Upper lobe of right lung (tissue), 1 donor: ENCODE measurements around the gene MAP3K20. TPM values are rescaled to one million over a fixed set of nuclear protein-coding genes. Genes with fewer than 3 reads are reported as not detected.

Experiments used
- ATAC-seq: fragments of 200-7000 bp; cut with Tn5 transposase; one replicate; pipeline ENCODE4 v1.9.1; 2020; ENCODE audit warnings: mild to moderate bottlenecking, moderate library complexity
- DNase-seq: peaks from one replicate; pipeline ENCODE4 v3.0.0-alpha.2; 2020
- H3K27ac ChIP-seq: fragments of 200-600 bp; one replicate; pipeline ENCODE4 v1.8.0; 2022
- H3K27me3 ChIP-seq: fragments of 200-600 bp; one replicate; pipeline ENCODE4 v1.8.0; 2022; ENCODE audit warnings: mild to moderate bottlenecking
- H3K36me3 ChIP-seq: fragments of 200-600 bp; one replicate; pipeline ENCODE4 v1.8.0; 2022
- H3K4me1 ChIP-seq: fragments of 200-600 bp; one replicate; pipeline ENCODE4 v1.8.0; 2022
- H3K4me3 ChIP-seq: fragments of 200-600 bp; one replicate; pipeline ENCODE4 v1.8.0; 2022; ENCODE audit warnings: mild to moderate bottlenecking
- H3K9me3 ChIP-seq: fragments of 200-600 bp; one replicate; pipeline ENCODE4 v1.8.0; 2022
- intact Hi-C: fragments of 100-400 bp; cut with DNase I; formaldehyde crosslinking; loops from one replicate; pipeline ENCODE4 v1.11.0; 2022
- total RNA-seq: library from RNA; stranded (reverse); fragmentation: NEBNext Ultra II Directional; extraction: Animal tissue kit (Norgen Biotek cat#: 25700); gene quantifications from one replicate; pipeline ENCODE4 v1.2.1, GENCODE V29; 2021
- TF ChIP-seq, protein P1 (sequence below): fragments of 200-600 bp; IDR thresholded peaks from one replicate; pipeline ENCODE4 v1.8.0; 2022; ENCODE audit warnings: antibody characterized with exemption
- donor health status: DM: no; HTN: yes; CAD: no; lungs with severe emphysema.

Gene MAP3K20
- total RNA-seq, 1 donor from 2014 or later: 52.0 TPM

DNA sequence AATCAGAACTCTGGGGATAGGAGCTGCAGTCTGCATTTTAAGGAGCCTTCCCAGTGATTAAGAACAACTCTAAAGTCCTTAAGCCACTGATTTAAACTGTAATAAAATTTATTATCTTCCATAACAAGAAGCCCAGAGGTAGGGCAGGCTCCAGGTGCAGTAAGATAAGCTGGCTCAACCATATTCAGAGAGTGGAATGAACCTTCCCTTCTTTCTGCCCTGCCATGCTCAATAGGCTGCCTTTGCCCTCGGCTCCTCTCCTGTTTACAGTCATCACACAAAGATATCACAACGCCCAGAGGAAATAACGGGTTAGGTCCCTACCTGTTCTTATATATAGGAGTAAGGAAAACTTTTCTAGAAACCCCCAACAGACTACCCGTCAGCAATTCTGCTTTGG is 188.5 kb downstream of the MAP3K20 start:
- DNase-seq (no peak), ATAC-seq (no peak)
- no peak overlapping the region for H3K4me3 ChIP-seq
- no peaks in the 10 kb centered on the region for H3K4me1 ChIP-seq
- peaks cover 38% of the 10 kb centered on the region for H3K36me3 ChIP-seq
- intact Hi-C loops: no loop called here
- H3K9me3 ChIP-seq: no peaks in the 10 kb centered on the region
- TF ChIP-seq, protein P1, sequence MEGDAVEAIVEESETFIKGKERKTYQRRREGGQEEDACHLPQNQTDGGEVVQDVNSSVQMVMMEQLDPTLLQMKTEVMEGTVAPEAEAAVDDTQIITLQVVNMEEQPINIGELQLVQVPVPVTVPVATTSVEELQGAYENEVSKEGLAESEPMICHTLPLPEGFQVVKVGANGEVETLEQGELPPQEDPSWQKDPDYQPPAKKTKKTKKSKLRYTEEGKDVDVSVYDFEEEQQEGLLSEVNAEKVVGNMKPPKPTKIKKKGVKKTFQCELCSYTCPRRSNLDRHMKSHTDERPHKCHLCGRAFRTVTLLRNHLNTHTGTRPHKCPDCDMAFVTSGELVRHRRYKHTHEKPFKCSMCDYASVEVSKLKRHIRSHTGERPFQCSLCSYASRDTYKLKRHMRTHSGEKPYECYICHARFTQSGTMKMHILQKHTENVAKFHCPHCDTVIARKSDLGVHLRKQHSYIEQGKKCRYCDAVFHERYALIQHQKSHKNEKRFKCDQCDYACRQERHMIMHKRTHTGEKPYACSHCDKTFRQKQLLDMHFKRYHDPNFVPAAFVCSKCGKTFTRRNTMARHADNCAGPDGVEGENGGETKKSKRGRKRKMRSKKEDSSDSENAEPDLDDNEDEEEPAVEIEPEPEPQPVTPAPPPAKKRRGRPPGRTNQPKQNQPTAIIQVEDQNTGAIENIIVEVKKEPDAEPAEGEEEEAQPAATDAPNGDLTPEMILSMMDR: no peak
- no peak overlapping the region for H3K27ac ChIP-seq
- H3K27me3 ChIP-seq: no peaks in the 10 kb centered on the region

DNA sequence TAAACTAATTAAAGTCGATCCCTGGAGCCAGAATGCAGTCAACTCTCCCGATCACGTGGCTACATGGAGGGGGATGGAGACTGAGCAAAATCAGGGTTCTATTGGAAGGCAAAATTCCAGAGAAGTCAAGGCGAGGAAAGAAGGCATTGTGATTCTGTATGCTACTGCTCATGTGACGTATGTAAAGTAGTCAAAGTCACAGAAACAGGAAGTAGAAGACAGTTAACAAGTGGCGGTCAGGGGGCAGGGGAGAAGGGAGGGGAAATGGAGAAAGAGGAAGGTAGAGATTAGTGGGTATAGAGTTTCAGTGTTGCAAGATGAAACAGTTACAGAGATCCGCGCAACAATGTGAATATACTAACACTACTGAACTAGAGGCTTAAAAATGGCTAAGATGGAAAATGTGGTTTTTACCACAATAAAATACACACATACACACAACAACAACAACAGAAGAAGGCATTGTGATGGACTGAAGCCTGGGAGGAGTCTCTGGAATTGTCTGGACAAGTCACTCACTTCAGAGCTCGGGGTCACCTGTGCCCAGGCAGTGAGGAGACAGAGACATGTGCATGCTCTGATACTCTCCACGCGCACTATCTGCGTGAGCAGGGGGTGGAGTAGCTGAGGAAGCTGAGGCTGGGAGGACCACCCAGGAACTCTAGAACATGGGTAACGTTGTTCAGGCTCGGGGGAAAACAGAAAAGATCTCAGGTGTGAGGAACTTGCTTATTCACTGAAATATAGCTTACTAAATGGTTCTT is 189.1 kb downstream of the MAP3K20 start:
- Histone ChIP-seq H3K4me3 (no peak overlapping the region), H3K36me3 (peaks cover 31% of the 10 kb centered on the region), H3K27ac (no peak overlapping the region), H3K9me3 (no peaks in the 10 kb centered on the region), H3K27me3 (no peaks in the 10 kb centered on the region), H3K4me1 (no peaks in the 10 kb centered on the region)
- DNase-seq (no peak), ATAC-seq (peak; percentile 94)
- intact Hi-C loops: no loop called here
- TF ChIP-seq, protein P1: no peak

DNA sequence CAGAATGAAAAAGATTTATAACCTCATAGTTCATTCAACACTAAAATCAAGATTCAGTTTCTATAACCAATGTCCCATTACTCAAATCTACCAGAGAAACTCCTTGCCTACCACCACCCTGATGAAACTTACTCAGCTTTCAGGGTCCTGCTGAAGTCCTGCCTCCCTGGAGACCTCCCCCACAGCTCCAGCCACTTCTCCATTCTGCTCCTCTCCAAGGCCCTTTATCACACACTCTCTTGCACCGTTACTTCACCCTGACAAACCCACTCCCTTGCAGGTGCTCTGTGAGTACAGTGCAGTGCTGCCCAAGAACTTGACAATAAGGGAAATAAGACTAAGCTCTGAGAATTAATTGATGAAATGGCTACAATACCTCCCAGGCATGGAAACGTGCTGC is 195.5 kb downstream of the MAP3K20 start:
- Histone ChIP-seq H3K9me3 (no peaks in the 10 kb centered on the region), H3K36me3 (peaks cover 13% of the 10 kb centered on the region), H3K4me3 (no peak overlapping the region), H3K27ac (no peak overlapping the region), H3K27me3 (no peaks in the 10 kb centered on the region), H3K4me1 (no peaks in the 10 kb centered on the region)
- ATAC-seq: no peak
- intact Hi-C loops: no loop called here
- no peak for DNase-seq
- TF ChIP-seq, protein P1: no peak

DNA sequence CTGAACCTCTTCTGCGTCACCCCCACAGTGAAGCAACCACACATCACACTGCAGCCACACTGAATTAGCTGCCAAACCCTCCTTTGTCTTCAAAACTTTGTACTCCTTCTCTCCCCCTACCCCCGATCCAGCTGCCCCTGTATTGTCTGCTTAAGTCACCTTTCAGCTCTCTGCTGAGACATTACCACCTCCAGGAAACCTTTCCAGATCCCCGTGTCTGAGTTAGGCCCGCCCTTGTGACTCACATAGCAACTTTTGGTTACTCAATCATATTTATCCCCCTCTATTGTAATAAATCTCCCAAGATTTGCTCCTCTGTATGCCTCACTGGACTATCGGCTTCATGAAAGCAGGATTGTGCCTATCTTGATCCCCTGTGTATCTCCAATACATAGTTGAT is 196.2 kb downstream of the MAP3K20 start:
- intact Hi-C loops: no loop called here
- no peaks in the 10 kb centered on the region for H3K9me3 ChIP-seq
- TF ChIP-seq, protein P1: no peak
- H3K4me3 ChIP-seq: no peak overlapping the region
- DNase-seq (no peak), ATAC-seq (no peak)
- no peaks in the 10 kb centered on the region for H3K27me3 ChIP-seq
- H3K4me1 ChIP-seq: no peaks in the 10 kb centered on the region
- peaks cover 7% of the 10 kb centered on the region for H3K36me3 ChIP-seq
- H3K27ac ChIP-seq: no peak overlapping the region

DNA sequence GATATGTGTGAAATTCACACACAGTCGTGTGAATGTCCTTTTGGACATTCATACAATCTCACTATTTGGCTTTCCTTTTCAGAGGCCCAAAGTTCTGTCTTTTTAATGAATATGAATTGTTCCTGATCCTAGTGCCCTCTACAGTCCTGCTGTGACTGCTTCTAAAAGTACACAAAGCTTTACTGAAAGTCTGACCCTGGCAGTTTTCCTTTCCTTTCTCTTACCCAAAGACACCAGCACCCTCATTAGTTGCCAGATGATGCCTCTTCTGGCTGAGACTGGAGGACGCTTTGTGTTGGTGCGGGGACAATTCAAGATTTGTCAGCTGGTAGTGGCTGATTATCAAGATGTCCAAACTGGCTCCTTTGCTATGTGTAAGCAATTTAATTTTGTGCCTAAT is 197.2 kb downstream of the MAP3K20 start:
- no peak for DNase-seq
- H3K9me3 ChIP-seq: no peaks in the 10 kb centered on the region
- no peak overlapping the region for H3K27ac ChIP-seq
- H3K4me1 ChIP-seq: no peaks in the 10 kb centered on the region
- ATAC-seq: no peak
- no peaks in the 10 kb centered on the region for H3K27me3 ChIP-seq
- H3K36me3 ChIP-seq: no peaks in the 10 kb centered on the region
- intact Hi-C loops: no loop called here
- TF ChIP-seq, protein P1: no peak
- no peak overlapping the region for H3K4me3 ChIP-seq
